Measurements from ENCODE around the gene S100A6.

Gene S100A6

DNA sequence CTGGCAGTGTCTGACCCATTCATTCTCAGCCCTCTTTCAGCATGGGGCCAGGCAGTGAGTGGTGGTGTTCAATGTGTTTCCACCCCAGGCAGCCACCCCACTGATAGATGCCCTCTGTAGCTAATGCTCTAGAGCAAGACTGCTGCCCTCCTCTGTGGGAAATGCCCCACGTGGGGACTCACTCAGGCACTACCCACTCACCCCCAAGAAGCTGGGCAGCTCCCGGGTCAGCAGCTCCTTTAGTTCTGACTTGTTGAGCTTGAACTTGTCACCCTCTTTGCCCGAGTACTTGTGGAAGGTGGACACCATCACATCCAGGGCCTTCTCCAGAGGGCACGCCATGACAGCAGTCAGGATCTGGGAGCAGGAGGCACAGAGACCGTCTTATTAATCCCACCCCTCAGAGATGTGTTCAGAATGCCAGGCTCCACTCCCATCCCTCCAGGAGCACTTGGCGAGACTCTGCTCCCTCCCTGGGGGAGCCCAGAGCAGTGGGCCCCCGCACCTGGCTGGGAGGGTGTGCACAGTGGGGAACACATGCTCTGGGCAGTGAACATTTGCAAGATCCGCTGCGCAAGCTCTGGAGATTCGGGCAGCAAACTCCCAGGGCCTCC is 8.8 kb upstream of the S100A6 start:
- DNase-seq = no peak

DNA sequence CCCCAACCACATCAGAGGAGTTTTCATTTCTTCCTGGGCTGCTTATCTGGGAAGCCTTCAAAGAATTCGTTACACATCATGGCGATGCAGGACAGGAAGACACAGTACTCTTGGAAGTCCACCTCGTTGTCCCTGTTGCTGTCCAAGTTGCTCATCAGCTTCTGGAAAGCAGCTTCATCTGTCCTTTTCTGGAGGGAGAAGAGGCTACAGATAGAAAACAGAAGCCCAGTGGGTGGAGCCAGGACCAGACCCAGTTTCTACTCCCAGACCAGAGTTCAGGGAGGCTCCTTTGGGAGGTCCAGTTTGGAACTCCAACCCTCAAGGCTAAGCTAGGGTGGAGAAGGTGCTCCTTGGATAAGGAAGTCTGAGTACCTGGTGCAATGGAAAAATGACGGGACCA is 7.9 kb upstream of the S100A6 start:
- DNase-seq = no peak

DNA sequence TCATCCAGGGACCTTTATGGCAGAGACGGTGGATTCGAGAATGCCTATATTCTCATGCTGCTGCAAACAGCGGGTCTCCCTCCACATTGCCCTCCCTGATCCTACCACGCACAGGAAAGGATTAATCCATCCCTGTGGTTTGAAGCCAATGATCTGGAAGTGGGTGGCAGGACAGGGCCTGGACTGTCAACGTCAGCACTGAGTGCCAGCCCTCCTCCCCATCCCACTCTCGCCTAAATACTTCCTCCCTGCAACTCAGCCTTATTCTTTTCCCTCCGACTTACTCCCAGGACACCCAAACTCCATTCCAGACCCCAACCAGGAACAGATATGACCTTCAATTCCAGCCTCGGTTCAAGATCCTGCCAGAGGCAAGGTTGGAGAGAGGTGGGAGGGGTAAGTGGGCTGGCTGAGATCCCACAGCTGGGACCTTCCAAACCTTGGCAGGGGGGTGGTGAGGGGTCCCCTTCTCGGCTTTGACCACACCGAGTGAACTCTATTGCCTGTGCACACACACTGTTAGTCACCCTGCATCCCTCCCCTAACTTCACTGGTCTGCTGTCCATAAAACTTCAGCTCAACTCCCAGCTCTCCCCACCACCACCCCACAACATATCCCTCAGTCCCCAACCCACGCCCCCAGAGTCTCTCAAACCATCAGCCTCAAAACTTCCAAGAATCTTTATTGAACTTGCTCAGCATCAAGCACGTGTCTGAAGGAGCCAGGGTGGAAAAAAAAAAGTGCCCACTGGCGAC is 7.3 kb upstream of the S100A6 start:
- DNase-seq = no peak

DNA sequence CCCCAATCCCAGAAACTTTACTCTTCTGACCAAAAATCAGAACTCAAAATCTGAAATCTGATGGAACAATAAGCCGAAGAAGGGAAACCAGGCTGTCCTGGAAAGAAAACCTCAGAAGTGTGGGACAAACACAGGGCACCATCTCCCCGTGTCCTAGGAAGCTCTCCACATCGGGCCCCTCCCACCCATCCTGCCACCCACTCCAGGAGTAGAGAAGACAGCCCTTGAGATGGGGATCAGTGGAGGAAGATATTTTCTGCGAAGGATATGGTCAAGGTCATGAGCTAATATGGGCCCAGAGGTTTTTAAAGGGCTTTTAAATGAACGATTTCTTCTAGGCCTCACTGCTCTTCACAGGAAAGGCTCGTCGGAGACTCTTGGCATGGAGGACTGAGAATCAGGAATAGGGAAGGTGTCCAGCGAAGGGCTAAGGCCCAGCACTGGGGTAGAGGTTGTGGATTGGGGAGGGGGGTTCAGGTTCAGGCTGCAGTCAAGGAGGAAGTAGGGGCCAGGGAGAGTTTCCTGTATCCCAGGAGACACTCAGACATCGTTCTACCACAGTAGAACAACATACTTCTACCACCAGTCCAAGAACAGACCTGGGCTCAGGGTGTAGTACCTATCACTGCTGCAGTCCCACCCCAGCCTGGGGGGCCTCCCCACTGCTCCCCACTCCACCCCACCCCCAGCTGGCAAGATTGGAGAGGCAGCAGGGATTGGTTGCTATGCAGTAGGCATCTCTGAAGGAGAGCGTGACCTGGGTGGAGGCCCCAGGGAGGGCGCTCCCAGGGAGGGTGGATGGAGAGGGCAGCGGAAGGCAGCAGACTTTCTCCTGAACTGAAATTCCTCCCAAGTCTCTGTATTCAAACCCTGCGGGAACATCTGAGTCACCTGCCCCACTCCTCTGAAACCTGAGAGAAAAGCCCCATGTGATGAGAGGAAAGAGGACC is 6.1 kb upstream of the S100A6 start:
- no peak for DNase-seq

DNA sequence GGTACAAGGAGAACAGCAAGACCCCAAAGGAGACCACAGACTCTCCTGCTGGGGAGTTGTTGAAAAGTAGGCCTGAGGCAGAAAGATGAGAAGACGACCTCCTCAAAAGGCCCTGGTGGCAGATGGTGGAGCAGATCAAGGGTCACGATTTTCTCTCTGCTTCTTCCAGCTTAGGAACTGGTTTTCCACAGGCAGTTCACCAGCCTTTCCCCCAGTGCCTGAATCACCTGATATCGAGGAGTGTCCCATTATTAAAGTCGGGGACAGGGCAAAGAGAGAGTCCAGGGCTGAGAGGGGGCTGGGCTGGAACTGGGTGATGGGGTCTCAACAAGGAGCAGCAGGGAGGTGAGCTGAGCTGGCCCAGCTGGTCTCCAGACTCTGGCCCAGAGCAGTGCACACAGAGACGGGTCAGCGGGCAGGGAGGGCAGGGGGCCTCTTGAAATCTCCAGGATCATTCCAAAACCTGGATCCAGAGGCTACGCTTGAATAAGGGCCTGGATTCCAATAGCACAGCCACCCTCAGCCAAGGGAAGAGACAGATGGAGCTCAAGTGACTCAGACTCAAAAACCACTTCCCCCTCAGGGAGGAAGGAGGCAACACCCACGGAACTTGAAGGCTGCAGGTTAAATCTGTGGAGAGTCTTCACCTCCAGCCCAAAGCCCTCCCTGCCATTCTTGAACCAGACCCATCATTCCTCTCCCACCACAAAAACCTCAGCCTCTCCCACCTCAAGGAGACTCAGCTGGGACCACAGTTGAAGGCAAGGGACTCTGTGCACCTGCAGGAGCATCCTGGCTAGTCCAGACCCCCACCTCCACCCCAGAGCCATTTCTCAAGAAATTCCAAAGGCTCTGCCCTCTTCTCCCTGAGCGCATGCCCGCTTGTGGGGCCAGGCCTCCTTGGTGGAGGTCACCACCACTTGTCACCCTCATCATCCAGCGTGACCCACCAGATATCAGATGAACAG is 4.9 kb upstream of the S100A6 start, which contains the start of gene S100A5:
Gene S100A5 (minus strand): TSS at position 541 of the 968 bp plus-strand sequence. CDS start 743 bp downstream, outside the sequence.
- DNase-seq = peak; percentile 62 to 66

DNA sequence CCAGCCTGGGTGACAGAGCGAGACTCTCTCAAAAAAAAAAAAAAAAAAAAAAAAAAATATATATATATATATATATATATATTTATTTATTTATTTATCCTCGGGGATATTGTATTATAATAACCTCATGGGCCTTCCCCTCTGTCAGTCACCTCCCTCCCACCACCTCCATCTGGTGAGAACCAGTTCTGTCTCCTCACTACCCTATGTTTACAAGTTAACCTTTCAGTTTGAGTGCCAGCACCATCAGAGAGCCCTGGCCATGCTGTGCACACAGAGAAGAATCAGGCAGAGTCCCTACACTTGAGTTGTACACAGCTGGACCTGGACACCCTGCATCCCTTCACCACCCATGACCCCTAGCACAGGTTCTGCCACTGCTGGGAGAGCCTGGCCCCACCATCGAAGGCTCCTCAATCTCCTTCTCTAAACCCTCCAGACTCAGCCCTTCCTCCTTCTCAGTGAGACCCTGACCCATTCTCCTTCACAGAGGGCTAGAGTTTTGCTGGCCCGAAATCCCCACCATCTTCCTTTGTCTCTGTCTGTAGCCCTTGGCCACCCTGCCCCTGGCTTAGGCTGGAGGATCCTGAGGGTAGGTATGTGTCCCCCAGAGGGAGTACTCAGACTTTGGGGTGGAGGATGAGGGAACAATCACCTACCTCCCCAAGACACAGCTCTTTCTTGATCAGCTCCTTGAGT is 3.8 kb upstream of the S100A6 start:
- DNase-seq = no peak

DNA sequence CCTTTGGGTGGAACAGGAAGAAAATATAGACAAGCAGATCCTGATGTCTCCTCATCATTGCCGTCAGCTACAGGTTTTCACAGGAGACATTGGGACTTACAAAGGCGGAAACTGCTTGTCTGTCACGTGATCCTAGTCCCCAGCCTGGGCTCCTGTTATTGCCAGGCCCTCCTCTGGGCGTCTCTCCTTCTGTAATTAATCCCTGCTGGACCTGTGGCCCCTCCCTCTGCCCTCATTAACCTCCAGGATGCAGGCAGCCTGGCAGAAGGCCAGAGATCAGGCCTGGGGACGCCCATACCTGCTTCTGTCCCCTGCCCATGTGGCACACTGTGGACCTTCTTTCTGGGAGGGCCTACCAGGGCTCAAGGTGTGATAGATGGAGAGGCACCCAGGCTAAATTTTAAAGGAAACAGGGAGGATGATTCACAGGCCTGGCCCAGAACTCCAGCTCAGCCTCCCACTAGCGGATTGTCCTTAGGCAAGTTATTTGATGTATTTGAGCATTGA is 2.6 kb upstream of the S100A6 start:
- DNase-seq = no peak

DNA sequence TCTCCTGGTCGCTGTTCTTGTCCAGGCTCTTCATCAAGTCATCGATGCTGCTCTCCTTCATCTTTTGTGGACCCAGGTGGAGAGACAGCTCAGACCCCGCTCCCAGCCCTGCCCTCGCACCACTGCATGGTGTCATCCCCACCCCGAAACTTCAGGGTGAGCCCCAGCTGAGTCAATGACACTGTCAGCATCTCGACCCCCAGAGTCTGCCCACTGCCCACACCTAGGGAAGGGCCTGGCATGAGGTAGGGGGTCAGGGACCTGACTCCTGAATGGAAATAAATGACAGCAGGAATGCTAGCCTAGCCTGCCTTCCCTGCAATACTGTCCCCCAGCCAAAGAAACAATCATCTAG is 1.6 kb upstream of the S100A6 start:
- no peak for DNase-seq

DNA sequence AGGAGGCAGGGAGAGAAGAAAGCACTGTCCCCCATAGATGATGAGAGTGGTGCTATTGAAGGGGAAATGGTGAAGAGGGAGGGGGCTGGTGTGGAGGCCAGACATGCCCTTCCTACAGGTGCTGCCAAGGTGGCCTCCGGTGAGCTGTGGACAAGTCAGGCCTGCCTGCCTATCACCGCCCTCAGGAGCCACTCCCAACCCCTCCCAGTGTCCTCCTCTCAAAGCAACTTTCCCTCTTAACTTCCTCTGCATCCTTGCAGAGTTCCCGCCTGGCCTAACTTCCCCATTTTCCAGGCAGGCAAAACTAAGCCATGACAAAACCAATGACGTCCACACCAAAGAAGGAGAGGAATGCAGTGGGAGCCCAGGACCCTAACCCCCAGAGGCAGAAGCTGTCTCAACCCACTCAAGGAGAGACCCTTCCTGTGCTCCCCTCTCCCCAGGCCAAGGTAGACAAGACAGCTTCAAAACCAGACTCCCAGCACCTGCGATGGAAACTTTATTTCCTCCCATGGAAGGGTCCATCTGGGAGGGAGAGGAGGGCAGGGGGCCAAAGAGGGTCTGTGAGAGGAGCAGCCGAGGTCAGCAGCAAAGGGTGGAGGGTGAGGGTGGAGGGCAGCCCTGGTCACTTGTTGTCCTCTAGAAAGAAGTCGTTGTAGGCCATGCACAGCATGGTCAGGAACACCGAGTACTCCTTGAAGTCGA is 1.0 kb upstream of the S100A6 start:
- DNase-seq = no peak

DNA sequence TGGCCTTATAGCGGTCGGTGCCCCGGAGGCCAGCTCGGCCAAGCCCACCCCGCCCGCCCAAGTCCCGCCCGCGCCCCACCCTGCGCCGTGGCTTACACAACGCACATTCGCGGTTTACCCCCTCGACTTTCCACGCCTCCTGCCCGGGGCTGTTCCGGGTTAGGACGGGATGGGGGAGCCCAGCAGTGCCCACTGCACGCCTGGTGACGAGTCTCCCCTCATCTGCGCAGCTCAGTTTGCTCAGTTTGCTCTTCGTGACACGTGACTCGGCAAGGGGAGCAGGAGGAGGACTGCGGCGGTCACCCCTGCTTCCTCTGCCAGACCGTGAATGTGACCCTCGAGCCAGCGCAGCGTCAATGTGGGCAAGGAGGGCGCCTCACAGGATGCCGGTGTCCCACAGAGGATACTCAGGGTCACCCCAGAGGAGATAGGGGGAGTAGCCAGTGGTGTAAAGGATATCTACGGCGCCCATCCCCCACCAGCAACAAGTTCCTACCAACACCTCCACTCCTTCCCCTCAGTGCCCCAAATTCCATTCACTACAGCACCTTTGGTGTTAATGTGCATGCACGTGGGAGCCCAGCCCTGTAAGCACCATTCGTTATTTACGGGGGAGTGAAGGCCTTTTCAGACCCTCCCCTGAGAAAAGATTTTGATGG is 350 bp upstream of the S100A6 start:
- peak; percentile 85 to 88 for DNase-seq

DNA sequence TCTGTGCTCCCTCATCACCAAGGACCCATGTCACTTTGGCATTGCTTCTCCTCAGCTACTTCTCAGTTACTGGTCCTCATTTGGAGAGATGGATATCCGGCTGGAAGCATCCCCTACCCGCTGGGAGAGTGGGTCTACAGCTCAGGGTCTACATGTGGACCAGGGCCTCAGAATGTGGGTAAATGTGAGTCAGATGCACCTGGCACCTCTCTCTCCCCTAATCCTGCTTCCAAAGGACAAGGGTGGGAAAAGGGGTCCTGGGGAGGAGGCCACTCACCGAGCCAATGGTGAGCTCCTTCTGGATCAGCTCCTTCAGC is 908 bp downstream of the S100A6 start:
- DNase-seq = no peak

DNA sequence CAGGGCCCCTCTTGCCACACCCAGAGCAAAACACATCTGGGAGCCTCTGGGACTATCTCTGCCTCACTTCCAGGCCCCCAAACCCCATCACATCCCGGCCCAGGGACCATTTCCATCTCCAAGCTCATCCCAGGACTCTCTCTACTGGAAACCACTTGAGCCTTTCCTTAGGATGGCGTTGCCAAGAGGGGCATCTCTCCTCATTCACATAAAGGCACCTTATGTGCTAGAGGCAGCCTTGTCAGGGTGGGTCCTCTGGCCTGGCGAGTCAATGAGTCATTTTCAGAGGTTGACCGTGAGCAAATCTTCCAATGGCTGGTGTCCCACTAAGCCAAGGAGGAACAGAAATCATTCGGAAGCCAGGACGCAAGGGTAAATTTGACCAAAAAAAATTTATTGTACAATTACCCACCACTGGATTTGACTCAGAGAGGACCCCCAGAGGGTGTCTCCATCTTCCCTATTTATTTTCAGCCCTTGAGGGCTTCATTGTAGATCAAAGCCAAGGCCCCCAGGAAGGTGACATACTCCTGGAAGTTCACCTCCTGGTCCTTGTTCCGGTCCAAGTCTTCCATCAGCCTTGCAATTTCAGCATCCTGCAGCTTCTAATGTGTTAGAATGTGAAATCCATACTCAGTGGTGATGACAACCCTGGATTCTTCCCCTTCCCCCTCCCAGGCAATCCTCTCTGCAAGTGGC is 1.4 kb downstream of the S100A6 start:
- DNase-seq = no peak

DNA sequence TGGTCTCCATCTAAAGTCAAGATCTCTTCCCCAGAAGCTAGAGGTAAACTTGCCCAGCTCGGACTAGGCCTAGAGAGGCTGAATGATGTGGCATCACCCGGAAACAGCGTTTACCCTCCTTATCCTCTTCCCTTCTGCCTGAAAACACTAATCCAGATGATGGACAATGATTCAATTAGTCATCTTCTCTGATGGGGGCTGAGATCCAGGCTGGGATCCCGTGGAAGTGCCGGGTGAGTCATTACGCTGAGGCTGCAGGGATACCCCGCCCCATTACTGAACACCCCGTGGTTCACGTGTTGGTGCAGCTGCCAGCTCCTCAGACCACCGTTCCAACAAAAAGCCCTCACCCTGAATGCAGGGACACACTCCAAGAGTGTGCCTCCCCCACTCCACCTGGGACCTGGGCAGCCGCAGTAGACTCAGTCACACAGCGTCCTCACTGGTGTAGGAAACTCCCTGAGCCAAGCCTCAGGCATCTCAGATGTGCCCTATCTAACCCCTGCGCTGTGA is 2.0 kb downstream of the S100A6 start:
- peak in 1 of 2 donors; percentile 29 for DNase-seq

DNA sequence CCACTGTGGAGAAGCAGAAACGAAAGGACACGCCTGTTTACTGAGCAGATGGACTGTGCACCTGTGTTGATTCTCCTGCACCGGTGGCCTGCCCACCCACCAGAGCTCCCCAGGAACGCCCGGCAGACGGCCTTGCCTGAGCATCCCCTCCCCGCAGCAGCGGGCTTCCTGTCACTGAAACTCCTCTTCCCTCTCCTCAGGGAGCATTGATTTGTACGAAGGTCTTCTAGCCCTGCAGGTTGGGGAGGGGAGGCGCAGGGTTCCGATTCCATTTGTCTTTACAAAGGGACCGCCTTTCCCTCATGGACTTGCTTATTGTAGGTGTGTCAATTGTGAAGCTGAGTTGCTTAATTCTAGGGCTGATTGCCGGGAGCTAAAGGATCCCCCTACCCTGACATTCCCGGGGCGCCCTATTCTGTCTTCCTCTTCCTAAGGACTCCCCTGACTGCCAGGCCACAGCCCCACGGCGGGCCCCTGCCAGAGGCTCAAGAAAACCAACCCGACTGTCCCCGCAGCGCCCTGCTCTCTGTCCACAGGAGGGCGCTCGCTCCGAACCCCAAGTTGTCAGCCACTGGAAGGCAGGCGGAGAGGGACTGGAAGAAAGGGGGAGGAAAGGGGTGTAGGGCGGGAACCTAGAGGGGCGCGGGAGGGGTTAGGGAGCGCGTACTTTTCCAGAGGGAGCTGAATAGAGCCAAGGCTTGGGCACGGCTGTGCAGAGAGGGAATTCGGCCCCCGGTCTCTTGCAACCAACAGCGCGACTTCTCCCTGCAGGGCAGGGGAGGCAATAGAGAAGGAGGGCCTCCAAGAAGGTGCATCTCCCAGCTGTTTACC is 2.8 kb downstream of the S100A6 start:
- DNase-seq = peak; percentile 75 to 81

DNA sequence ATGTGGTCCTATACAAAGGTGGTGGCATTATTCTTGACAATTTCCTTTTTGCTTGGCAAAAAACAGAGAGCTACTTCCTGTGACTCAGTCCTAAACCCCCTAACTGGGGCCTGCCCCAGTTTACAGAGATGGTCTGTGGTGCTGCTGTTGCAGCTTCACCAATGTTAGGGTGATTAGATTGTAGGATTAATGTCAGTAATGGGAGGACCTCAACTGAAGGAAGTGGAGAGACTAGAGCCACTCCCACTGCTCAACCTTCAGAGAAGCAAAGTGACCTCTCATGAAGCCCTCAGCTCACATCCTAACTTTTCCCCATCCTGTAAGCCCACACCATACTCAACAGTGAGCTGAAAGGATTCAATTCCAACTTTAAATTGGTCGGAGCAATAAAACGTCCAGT is 3.6 kb downstream of the S100A6 start:
- DNase-seq = peak in 1 of 2 donors; percentile 63

DNA sequence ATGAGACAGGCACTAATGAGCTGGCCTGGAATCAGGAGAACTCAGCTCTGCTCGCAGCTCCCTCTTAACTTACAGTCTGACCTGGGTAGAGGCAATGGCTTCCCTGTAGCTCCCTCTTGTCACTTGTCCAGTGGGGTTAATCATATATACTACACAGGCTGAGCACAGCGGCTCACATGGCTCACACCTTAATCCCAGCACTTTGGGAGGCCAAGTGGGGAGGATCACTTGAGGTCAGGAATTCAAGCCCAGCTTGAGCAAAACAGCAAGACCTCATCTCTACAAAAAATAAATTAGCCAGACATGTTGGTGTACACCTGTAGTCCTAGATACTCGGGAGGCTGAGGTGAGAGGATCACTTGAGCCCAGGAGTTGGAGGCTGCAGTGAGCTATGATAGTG is 4.2 kb downstream of the S100A6 start:
- DNase-seq = no peak

DNA sequence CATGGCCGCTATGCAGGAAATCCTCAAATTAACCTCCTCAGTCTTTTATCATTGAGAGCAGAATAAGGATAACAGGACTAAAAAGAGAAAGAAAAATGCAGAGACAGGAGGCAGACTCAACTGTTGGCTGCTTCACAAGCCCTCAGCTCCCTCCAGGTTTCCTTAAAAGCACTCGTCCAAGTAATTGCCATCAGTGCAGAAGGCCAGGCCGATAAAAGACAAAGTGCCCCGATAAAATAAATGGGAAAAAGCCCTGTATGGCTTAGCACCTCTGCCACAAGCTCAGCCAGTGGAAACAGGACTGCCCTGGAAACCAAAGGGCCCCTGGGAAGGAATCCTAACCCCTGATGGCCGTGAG is 8.1 kb downstream of the S100A6 start:
- no peak for DNase-seq

DNA sequence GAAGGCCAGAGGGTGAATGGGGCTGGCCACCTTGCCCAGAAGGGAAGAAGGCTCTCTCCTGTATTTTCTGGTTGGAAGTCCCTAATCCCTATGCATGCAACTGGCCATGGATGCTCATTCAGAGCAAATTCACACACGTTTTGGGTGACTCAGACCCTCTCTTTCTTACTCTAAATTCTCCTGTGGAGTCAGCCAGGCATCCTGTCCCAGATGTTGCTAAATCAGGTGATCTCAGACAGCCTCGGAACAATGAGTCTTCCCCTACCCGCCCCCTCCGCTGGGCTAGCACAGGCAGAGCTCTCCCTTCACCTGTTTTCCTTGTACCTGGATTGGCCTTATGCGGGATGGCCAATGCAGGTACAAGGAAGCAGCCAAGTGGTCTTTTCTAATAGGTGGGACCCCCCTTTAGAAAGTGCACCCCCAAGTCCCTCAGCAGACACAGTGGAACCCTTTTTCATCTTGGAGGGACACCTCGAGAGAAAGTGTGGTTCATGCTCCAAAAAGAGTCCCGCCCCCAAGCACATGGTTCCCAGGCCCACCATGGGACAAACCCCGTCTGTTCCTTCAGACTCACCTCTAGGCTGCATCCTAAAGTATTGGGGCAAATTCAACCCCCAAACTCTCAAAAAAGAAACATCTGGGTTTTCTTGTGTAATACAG is 8.6 kb downstream of the S100A6 start:
- DNase-seq = no peak
